H9 (cell line): Measurements from ENCODE around the gene TENM4. TPM values are rescaled to one million over a fixed set of nuclear protein-coding genes. Genes with fewer than 3 reads are reported as not detected.

Experiments
- DNase-seq: peaks from one replicate; pipeline ENCODE4 v3.0.0-alpha.2; 2017
- H2AFZ ChIP-seq: one replicate; pipeline ENCODE4 v1.6.1; 2013; ENCODE audit warnings: mild to moderate bottlenecking, low read length, control low read depth, moderate library complexity
- H2AK5ac ChIP-seq: 2 replicates; pipeline ENCODE4 v1.6.1; 2013; ENCODE audit warnings: low read length, control low read depth, mixed read lengths; ENCODE audit not compliant: insufficient read length
- H2BK120ac ChIP-seq: one replicate; pipeline ENCODE4 v1.6.1; 2013; ENCODE audit warnings: low read depth, mild to moderate bottlenecking, low read length, control low read depth, inconsistent platforms; ENCODE audit not compliant: poor library complexity, severe bottlenecking
- H2BK12ac ChIP-seq: 2 replicates; pipeline ENCODE4 v1.6.1; 2013; ENCODE audit warnings: low read length, control low read depth, mixed read lengths, low read depth; ENCODE audit not compliant: insufficient read length
- H2BK15ac ChIP-seq: 2 replicates; pipeline ENCODE4 v1.6.1; 2013; ENCODE audit warnings: low read depth, low read length, control low read depth
- H2BK20ac ChIP-seq: one replicate; pipeline ENCODE4 v1.6.1; 2013; ENCODE audit warnings: low read depth, mild to moderate bottlenecking, low read length, control low read depth, inconsistent platforms; ENCODE audit not compliant: poor library complexity, severe bottlenecking
- H2BK5ac ChIP-seq: 2 replicates; pipeline ENCODE4 v1.6.1; 2013; ENCODE audit warnings: low read length, control low read depth, mixed read lengths; ENCODE audit not compliant: insufficient read length
- H3K14ac ChIP-seq: 2 replicates; pipeline ENCODE4 v1.6.1; 2013; ENCODE audit warnings: low read length, control low read depth; ENCODE audit not compliant: insufficient read depth
- H3K18ac ChIP-seq: 2 replicates; pipeline ENCODE4 v1.6.1; 2013; ENCODE audit warnings: low read depth, mild to moderate bottlenecking, mixed read lengths, low read length, control low read depth; ENCODE audit not compliant: insufficient read length
- H3K23ac ChIP-seq: 2 replicates; pipeline ENCODE4 v1.6.1; 2013; ENCODE audit warnings: low read length, control low read depth, mixed read lengths, low read depth; ENCODE audit not compliant: insufficient read length
- H3K23me2 ChIP-seq: 2 replicates; pipeline ENCODE4 v1.6.1; 2013; ENCODE audit warnings: low read depth, mild to moderate bottlenecking, mixed read lengths, low read length, control low read depth; ENCODE audit not compliant: insufficient read length, poor library complexity, severe bottlenecking
- H3K27ac ChIP-seq: 2 replicates; pipeline ENCODE4 v1.5.1; 2013; ENCODE audit warnings: low read length, control low read depth, mixed read lengths, low read depth; ENCODE audit not compliant: insufficient read length
- H3K27me3 ChIP-seq: 2 replicates; pipeline ENCODE4 v1.6.1; 2013; ENCODE audit warnings: low read length, control low read depth, inconsistent platforms; ENCODE audit not compliant: insufficient read depth
- H3K4ac ChIP-seq: 2 replicates; pipeline ENCODE4 v1.6.1; 2013; ENCODE audit warnings: low read depth, mild to moderate bottlenecking, control low read depth, inconsistent platforms, low read length, moderate library complexity
- H3K4me1 ChIP-seq: 2 replicates; pipeline ENCODE4 v1.6.1; 2013; ENCODE audit warnings: low read length, control low read depth, inconsistent platforms; ENCODE audit not compliant: insufficient read depth
- H3K4me2 ChIP-seq: 2 replicates; pipeline ENCODE4 v1.6.1; 2013; ENCODE audit warnings: low read length, control low read depth, mixed read lengths; ENCODE audit not compliant: insufficient read length, insufficient read depth
- H3K56ac ChIP-seq: 2 replicates; pipeline ENCODE4 v1.6.1; 2013; ENCODE audit warnings: low read depth, mild to moderate bottlenecking, mixed read lengths, low read length, control low read depth; ENCODE audit not compliant: insufficient read length
- H3K79me1 ChIP-seq: 2 replicates; pipeline ENCODE4 v1.6.1; 2013; ENCODE audit warnings: low read depth, mild to moderate bottlenecking, moderate library complexity, low read length, control low read depth, inconsistent platforms; ENCODE audit not compliant: insufficient read depth, poor library complexity, severe bottlenecking
- H3K79me2 ChIP-seq: 2 replicates; pipeline ENCODE4 v1.6.1; 2013; ENCODE audit warnings: low read length, control low read depth, inconsistent platforms; ENCODE audit not compliant: insufficient read depth
- H3K9ac ChIP-seq: 2 replicates; pipeline ENCODE4 v1.6.1; 2013; ENCODE audit warnings: low read length, control low read depth, mixed read lengths; ENCODE audit not compliant: insufficient read length; ENCODE audit errors: extremely low read depth
- H3K9me3 ChIP-seq: one replicate; pipeline ENCODE4 v1.6.1; 2013; ENCODE audit warnings: low read depth, low read length, inconsistent platforms; ENCODE audit not compliant: control insufficient read depth
- H3T11ph ChIP-seq: one replicate; pipeline ENCODE4 v1.6.1; 2013; ENCODE audit warnings: mild to moderate bottlenecking, low read length, control low read depth, inconsistent platforms
- H4K20me1 ChIP-seq: one replicate; pipeline ENCODE4 v1.6.1; 2013; ENCODE audit not compliant: control insufficient read depth, insufficient read length, insufficient read depth
- H4K5ac ChIP-seq: 2 replicates; pipeline ENCODE4 v1.6.1; 2013; ENCODE audit warnings: low read depth, mild to moderate bottlenecking, mixed read lengths, low read length, control low read depth; ENCODE audit not compliant: insufficient read length
- H4K8ac ChIP-seq: replicated peaks from 2 replicates; pipeline ENCODE4 v1.6.1; 2013; ENCODE audit warnings: low read length, control low read depth, mixed read lengths, low read depth; ENCODE audit not compliant: insufficient read length
- H4K91ac ChIP-seq: 2 replicates; pipeline ENCODE4 v1.6.1; 2013; ENCODE audit warnings: low read depth, mild to moderate bottlenecking, moderate library complexity, mixed read lengths, low read length, control low read depth; ENCODE audit not compliant: insufficient read length
- H3K27ac Mint-ChIP-seq, 3 experiments: 2 replicates in 2 of 3; 3 replicates in 1 of 3; pipeline ENCODE4 v1.8.0; 2020 to 2021; ENCODE audit warnings: mixed read lengths in 3 of 3, mild to moderate bottlenecking in 1 of 3, moderate library complexity in 1 of 3
- H3K27me3 Mint-ChIP-seq: 2 replicates; pipeline ENCODE4 v1.8.0; 2021; ENCODE audit warnings: low read depth, mild to moderate bottlenecking, moderate library complexity, mixed read lengths
- H3K36me3 Mint-ChIP-seq, 3 experiments: 2 replicates in 2 of 3; 3 replicates in 1 of 3; pipeline ENCODE4 v1.8.0; 2020 to 2021; ENCODE audit warnings: low read depth in 3 of 3, mixed read lengths in 3 of 3; ENCODE audit not compliant: insufficient read depth in 1 of 3
- H3K4me1 Mint-ChIP-seq, 2 experiments: 2 replicates each; pipeline ENCODE4 v1.8.0; 2020; ENCODE audit warnings: mixed read lengths in 2 of 2
- H3K4me3 Mint-ChIP-seq, 2 experiments: 2 replicates in 1 of 2; 3 replicates in 1 of 2; pipeline ENCODE4 v1.8.0; 2020 to 2021; ENCODE audit warnings: mild to moderate bottlenecking in 2 of 2, mixed read lengths in 2 of 2, moderate library complexity in 1 of 2
- H3K9me3 Mint-ChIP-seq, 2 experiments: 2 replicates in 1 of 2; 3 replicates in 1 of 2; pipeline ENCODE4 v1.8.0; 2020; ENCODE audit warnings: mild to moderate bottlenecking in 2 of 2, mixed read lengths in 2 of 2, moderate library complexity in 1 of 2
- CTCF ChIP-seq: fragments of 200-600 bp; sonication (generic); conservative IDR thresholded peaks from 3 replicates; pipeline ENCODE4 v1.8.0; 2021; ENCODE audit warnings: antibody characterized with exemption, mild to moderate bottlenecking
- WGBS: extraction: QIAGEN DNeasy Blood & Tissue Kit; methylation state at CpG from one replicate; pipeline ENCODE4 v1.1.7; 2013; ENCODE audit warnings: missing lambda C conversion rate, low lambda C conversion rate, mixed read lengths; ENCODE audit not compliant: insufficient read length; ENCODE audit errors: extremely low coverage; 5-methylcytosine and 5-hydroxymethylcytosine counted together
- total RNA-seq: library from RNA; stranded (reverse); gene quantifications from 2 replicates; pipeline ENCODE4 v1.2.1, GENCODE V29; 2021

The TENM4 gene
- total RNA-seq, 1 experiment from 2014 or later: 4.6 TPM

GRCh38 chr11:79418241-79418640 lies 22.6 kb downstream of the TENM4 start:
- H2AFZ ChIP-seq: no peak overlapping the region
- H4K91ac ChIP-seq: no peak overlapping the region
- Mint-ChIP-seq H3K4me1 (peaks cover 27 to 39% of the 10 kb centered on the region in 2 experiments), H3K4me3 (no peak overlapping the region), H3K27ac (no peak overlapping the region), H3K9me3 (peaks cover 9 to 13% of the 10 kb centered on the region in 2 experiments), H3K36me3 (peaks cover 2 to 12% (median 9%) of the 10 kb centered on the region in 3 experiments; a peak in 6 of 7 replicates), H3K27me3 (no peaks in the 10 kb centered on the region; the same call in 1 of the 2 replicates)
- no peak overlapping the region for H3T11ph ChIP-seq
- no peak overlapping the region for H4K8ac ChIP-seq
- H4K5ac ChIP-seq: no peak overlapping the region
- H3K14ac ChIP-seq: no peak overlapping the region
- H2BK12ac ChIP-seq: no peak overlapping the region
- no peaks in the 10 kb centered on the region for H3K27me3 ChIP-seq
- no peaks in the 10 kb centered on the region for H3K79me1 ChIP-seq
- H3K4me2 ChIP-seq: no peak overlapping the region
- no peaks in the 10 kb centered on the region for H3K4me1 ChIP-seq
- no peaks in the 10 kb centered on the region for H3K23me2 ChIP-seq
- no peak overlapping the region for H3K9ac ChIP-seq
- H4K20me1 ChIP-seq: no peaks in the 10 kb centered on the region
- no peak overlapping the region for H3K56ac ChIP-seq
- no peak overlapping the region for H2BK20ac ChIP-seq
- no peak overlapping the region for H2BK15ac ChIP-seq
- H3K23ac ChIP-seq: no peak overlapping the region
- no peak overlapping the region for H3K27ac ChIP-seq
- H3K4ac ChIP-seq: no peak overlapping the region
- no peak overlapping the region for H2AK5ac ChIP-seq
- no CpG with 5 or more reads among the region's 1 CpG for WGBS
- no peak overlapping the region for H2BK120ac ChIP-seq
- no peak overlapping the region for H3K18ac ChIP-seq
- no peak overlapping the region for H2BK5ac ChIP-seq
- no peak for TF ChIP-seq CTCF
- H3K79me2 ChIP-seq: no peaks in the 10 kb centered on the region
- H3K9me3 ChIP-seq: no peaks in the 10 kb centered on the region
- no peak for DNase-seq
